ENCODE data around the gene SNCA. TPM values are rescaled to one million over a fixed set of nuclear protein-coding genes. Genes with fewer than 3 reads are reported as not detected.

The SNCA gene
- total RNA-seq, 5 donors from 2014 or later (not counting 1 experiment from before 2014, with no cell fraction given) = 0.25 to 0.90 (median 0.62) TPM; not detected in 1

GRCh38 chr4:89799071-89799470 lies 37.9 kb downstream of the SNCA start:
- no peaks in the 10 kb centered on the region for H3K4me1 ChIP-seq (ENCODE audit: control insufficient read depth in 1 of 2, extremely low read depth in 1 of 2, insufficient read depth in 2 of 2, low read length in 2 of 2)
- H3K9me3 ChIP-seq = no peaks in the 10 kb centered on the region
- H3K27ac Mint-ChIP-seq = no peak overlapping the region
- no peak for DNase-seq
- ChIA-PET POLR2A (no interaction called here), CTCF (no interaction called here)
- no peaks in the 10 kb centered on the region for H3K4me1 Mint-ChIP-seq
- H3K27ac ChIP-seq (ENCODE audit: low read length) = no peak overlapping the region
- no peak for ATAC-seq (replicated peaks in 1 of 4)
- H3K27me3 ChIP-seq (replicated peaks in 1 of 2; ENCODE audit: control insufficient read depth in 2 of 2, extremely low read depth in 1 of 2, insufficient read depth in 2 of 2, low read length in 1 of 2) = no peaks in the 10 kb centered on the region
- no peaks in the 10 kb centered on the region for H3K36me3 ChIP-seq (ENCODE audit: control insufficient read depth in 2 of 2, extremely low read depth in 1 of 2, insufficient read depth in 1 of 2, low read length in 1 of 2)
- no peak overlapping the region for H3K4me3 ChIP-seq (ENCODE audit: control insufficient read depth in 1 of 2, extremely low read depth in 1 of 2, low read length in 1 of 2)
- H3K9me3 Mint-ChIP-seq = no peaks in the 10 kb centered on the region
- H3K27me3 Mint-ChIP-seq = peaks cover 6 to 8% of the 10 kb centered on the region in 2 donors
- no peaks in the 10 kb centered on the region for H3K36me3 Mint-ChIP-seq
- no peak overlapping the region for H3K4me3 Mint-ChIP-seq

- no peak overlapping the region for H3K27ac ChIP-seq (ENCODE audit: low read length)
- no peaks in the 10 kb centered on the region for H3K9me3 ChIP-seq
- POLR2A ChIA-PET = no interaction called here
- ATAC-seq (replicated peaks in 1 of 4) = no peak
- H3K36me3 ChIP-seq (ENCODE audit: control insufficient read depth in 2 of 2, extremely low read depth in 1 of 2, insufficient read depth in 1 of 2, low read length in 1 of 2) = no peaks in the 10 kb centered on the region
- H3K4me1 ChIP-seq (ENCODE audit: control insufficient read depth in 1 of 2, extremely low read depth in 1 of 2, insufficient read depth in 2 of 2, low read length in 2 of 2) = no peaks in the 10 kb centered on the region
- DNase-seq = no peak
- CTCF ChIA-PET = no interaction called here
- no peak overlapping the region for H3K4me3 ChIP-seq (ENCODE audit: control insufficient read depth in 1 of 2, extremely low read depth in 1 of 2, low read length in 1 of 2)
- no peaks in the 10 kb centered on the region for H3K9me3 Mint-ChIP-seq
- H3K27me3 Mint-ChIP-seq = peaks cover 2 to 8% of the 10 kb centered on the region in 2 donors
- no peaks in the 10 kb centered on the region for H3K27me3 ChIP-seq (replicated peaks in 1 of 2; ENCODE audit: control insufficient read depth in 2 of 2, extremely low read depth in 1 of 2, insufficient read depth in 2 of 2, low read length in 1 of 2)
- no peaks in the 10 kb centered on the region for H3K36me3 Mint-ChIP-seq
- no peak overlapping the region for H3K27ac Mint-ChIP-seq
- no peaks in the 10 kb centered on the region for H3K4me1 Mint-ChIP-seq
- no peak overlapping the region for H3K4me3 Mint-ChIP-seq
Observed at GRCh38 chr4:89797117-89797516, 39.8 kb downstream of the SNCA start.

GRCh38 chr4:89788206-89789072 lies 48.5 kb downstream of the SNCA start:
- H3K27me3 Mint-ChIP-seq = no peaks in the 10 kb centered on the region
- no peak for DNase-seq
- ATAC-seq (replicated peaks in 1 of 4) = no peak

GRCh38 chr4:89784686-89785231 lies 52.2 kb downstream of the SNCA start:
- Mint-ChIP-seq H3K27me3 (no peaks in the 10 kb centered on the region), H3K4me3 (no peak overlapping the region), H3K36me3 (no peaks in the 10 kb centered on the region), H3K27ac (no peak overlapping the region), H3K9me3 (no peaks in the 10 kb centered on the region), H3K4me1 (no peaks in the 10 kb centered on the region)
- no CpG with 5 or more reads among the region's 2 CpGs for WGBS (ENCODE audit: insufficient coverage)
- no peaks in the 10 kb centered on the region for H3K36me3 ChIP-seq (ENCODE audit: control insufficient read depth in 2 of 2, extremely low read depth in 1 of 2, insufficient read depth in 1 of 2, low read length in 1 of 2)
- CTCF ChIA-PET = no interaction called here
- no peak for DNase-seq
- H3K4me3 ChIP-seq (ENCODE audit: control insufficient read depth in 1 of 2, extremely low read depth in 1 of 2, low read length in 1 of 2) = no peak overlapping the region
- no peaks in the 10 kb centered on the region for H3K9me3 ChIP-seq
- H3K27me3 ChIP-seq (replicated peaks in 1 of 2; ENCODE audit: control insufficient read depth in 2 of 2, extremely low read depth in 1 of 2, insufficient read depth in 2 of 2, low read length in 1 of 2) = no peaks in the 10 kb centered on the region
- H3K4me1 ChIP-seq (ENCODE audit: control insufficient read depth in 1 of 2, extremely low read depth in 1 of 2, insufficient read depth in 2 of 2, low read length in 2 of 2) = peaks cover 0 to 3% of the 10 kb centered on the region in 2 experiments
- no peak for ATAC-seq (replicated peaks in 1 of 4)
- POLR2A ChIA-PET = no interaction called here
- no peak overlapping the region for H3K27ac ChIP-seq (ENCODE audit: low read length)

More at GRCh38 chr4:89788206-89789072, 48.5 kb downstream of the SNCA start:
- Mint-ChIP-seq H3K4me1 (no peaks in the 10 kb centered on the region), H3K4me3 (no peak overlapping the region), H3K9me3 (no peaks in the 10 kb centered on the region), H3K36me3 (no peaks in the 10 kb centered on the region), H3K27ac (no peak overlapping the region)
- Histone ChIP-seq H3K27ac (ENCODE audit: low read length) (no peak overlapping the region), H3K27me3 (replicated peaks in 1 of 2; ENCODE audit: control insufficient read depth in 2 of 2, extremely low read depth in 1 of 2, insufficient read depth in 2 of 2, low read length in 1 of 2) (no peaks in the 10 kb centered on the region), H3K4me3 (ENCODE audit: control insufficient read depth in 1 of 2, extremely low read depth in 1 of 2, low read length in 1 of 2) (no peak overlapping the region), H3K4me1 (ENCODE audit: control insufficient read depth in 1 of 2, extremely low read depth in 1 of 2, insufficient read depth in 2 of 2, low read length in 2 of 2) (no peaks in the 10 kb centered on the region), H3K9me3 (no peaks in the 10 kb centered on the region), H3K36me3 (ENCODE audit: control insufficient read depth in 2 of 2, extremely low read depth in 1 of 2, insufficient read depth in 1 of 2, low read length in 1 of 2) (no peaks in the 10 kb centered on the region)
- ChIA-PET POLR2A (no interaction called here), CTCF (no interaction called here)
- WGBS (ENCODE audit: insufficient coverage) = no CpG with 5 or more reads among the region's 2 CpGs

- no peak overlapping the region for H3K27ac Mint-ChIP-seq
- no peaks in the 10 kb centered on the region for H3K36me3 ChIP-seq (ENCODE audit: control insufficient read depth in 2 of 2, extremely low read depth in 1 of 2, insufficient read depth in 1 of 2, low read length in 1 of 2)
- H3K4me1 Mint-ChIP-seq = no peaks in the 10 kb centered on the region
- peaks cover 0 to 3% of the 10 kb centered on the region in 2 experiments for H3K4me1 ChIP-seq (ENCODE audit: control insufficient read depth in 1 of 2, extremely low read depth in 1 of 2, insufficient read depth in 2 of 2, low read length in 2 of 2)
- H3K4me3 ChIP-seq (ENCODE audit: control insufficient read depth in 1 of 2, extremely low read depth in 1 of 2, low read length in 1 of 2) = no peak overlapping the region
- POLR2A ChIA-PET = no interaction called here
- DNase-seq (no peak), ATAC-seq (replicated peaks in 1 of 4) (no peak)
- CTCF ChIA-PET = no interaction called here
- H3K4me3 Mint-ChIP-seq = no peak overlapping the region
- no peaks in the 10 kb centered on the region for H3K9me3 ChIP-seq
- H3K27ac ChIP-seq (ENCODE audit: low read length) = no peak overlapping the region
- no peaks in the 10 kb centered on the region for H3K36me3 Mint-ChIP-seq
- H3K27me3 Mint-ChIP-seq = peaks cover 8 to 11% of the 10 kb centered on the region in 2 donors
- no peaks in the 10 kb centered on the region for H3K27me3 ChIP-seq (replicated peaks in 1 of 2; ENCODE audit: control insufficient read depth in 2 of 2, extremely low read depth in 1 of 2, insufficient read depth in 2 of 2, low read length in 1 of 2)
- peaks cover 10 to 24% (median 11%) of the 10 kb centered on the region in 3 donors for H3K9me3 Mint-ChIP-seq
- WGBS (ENCODE audit: insufficient coverage) = 41% methylated on average over 2 of the region's 2 CpGs
Observed at GRCh38 chr4:89781321-89781720, 55.6 kb downstream of the SNCA start.

GRCh38 chr4:89773805-89774204 lies 63.2 kb downstream of the SNCA start:
- WGBS (ENCODE audit: insufficient coverage) = no CpG with 5 or more reads among the region's 2 CpGs
- no peaks in the 10 kb centered on the region for H3K36me3 ChIP-seq (ENCODE audit: control insufficient read depth in 2 of 2, extremely low read depth in 1 of 2, insufficient read depth in 1 of 2, low read length in 1 of 2)
- Mint-ChIP-seq H3K4me3 (no peak overlapping the region), H3K27ac (no peak overlapping the region), H3K36me3 (no peaks in the 10 kb centered on the region), H3K27me3 (peaks cover 16 to 30% of the 10 kb centered on the region in 2 donors), H3K9me3 (peaks cover 3 to 18% (median 4%) of the 10 kb centered on the region in 3 donors), H3K4me1 (no peaks in the 10 kb centered on the region)
- H3K4me3 ChIP-seq (ENCODE audit: control insufficient read depth in 1 of 2, extremely low read depth in 1 of 2, low read length in 1 of 2) = no peak overlapping the region
- ATAC-seq (replicated peaks in 1 of 4) (no peak), DNase-seq (no peak)
- no peak overlapping the region for H3K27ac ChIP-seq (ENCODE audit: low read length)
- H3K9me3 ChIP-seq = no peaks in the 10 kb centered on the region
- no peaks in the 10 kb centered on the region for H3K27me3 ChIP-seq (replicated peaks in 1 of 2; ENCODE audit: control insufficient read depth in 2 of 2, extremely low read depth in 1 of 2, insufficient read depth in 2 of 2, low read length in 1 of 2)
- CTCF ChIA-PET = no interaction called here
- no peaks in the 10 kb centered on the region for H3K4me1 ChIP-seq (ENCODE audit: control insufficient read depth in 1 of 2, extremely low read depth in 1 of 2, insufficient read depth in 2 of 2, low read length in 2 of 2)
- POLR2A ChIA-PET = no interaction called here
